Measurements from ENCODE around the gene ENAM. TPM values are rescaled to one million over a fixed set of nuclear protein-coding genes. Genes with fewer than 3 reads are reported as not detected.

Gene ENAM
- total RNA-seq, 2 experiments from 2014 or later = not detected

GRCh38 chr4:70603856-70604255 lies 24.7 kb upstream of the ENAM start:
- Mint-ChIP-seq H3K36me3 (ENCODE audit: low read depth) (no peaks in the 10 kb centered on the region), H3K9me3 (no peaks in the 10 kb centered on the region), H3K27me3 (no peaks in the 10 kb centered on the region), H3K27ac (no peak overlapping the region), H3K4me3 (no peak overlapping the region), H3K4me1 (ENCODE audit: low read depth) (no peaks in the 10 kb centered on the region)
- intact Hi-C loops (cut with micrococcal nuclease) = loop anchor here (5.0 kb wide), 1 partner anchor 1698 kb away; no protein-coding TSS in a partner anchor
- TF ChIP-seq CTCF (IDR thresholded peaks at IDR 0.05) = no peak
- CTCF ChIA-PET = interaction anchor here (1.6 kb wide), 1 partner anchor 13 kb away, joined by 6 read pairs; no protein-coding TSS in a partner anchor
- DNase-seq (no peak), ATAC-seq (no peak)
- POLR2A ChIA-PET = interaction anchor here (1.3 kb wide), 1 partner anchor 10 kb away, joined by 4 read pairs; no protein-coding TSS in a partner anchor

DNA sequence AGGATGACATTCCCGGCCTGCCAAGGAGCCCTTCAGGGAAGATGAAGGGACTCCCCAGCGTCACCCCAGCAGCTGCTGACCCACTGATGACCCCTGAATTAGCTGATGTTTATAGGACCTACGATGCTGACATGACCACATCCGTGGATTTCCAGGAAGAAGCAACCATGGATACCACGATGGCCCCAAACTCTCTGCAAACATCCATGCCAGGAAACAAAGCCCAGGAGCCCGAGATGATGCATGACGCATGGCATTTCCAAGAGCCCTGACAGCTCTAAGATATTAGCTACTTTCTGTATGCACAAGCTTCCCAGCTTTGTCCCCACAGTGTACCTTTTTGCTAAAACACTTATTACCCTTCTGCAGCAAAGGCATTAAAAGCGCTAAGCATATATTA lies 22.1 kb upstream of the ENAM start:
- ChIA-PET POLR2A (no interaction called here), CTCF (interaction anchor here (1.0 to 2.8 kb wide), 3 partner anchors 10 to 45 kb away, joined by 3 to 11 read pairs (median 4); no protein-coding TSS in a partner anchor)
- no peak for ATAC-seq
- Mint-ChIP-seq H3K9me3 (no peaks in the 10 kb centered on the region), H3K27me3 (peaks cover 3% of the 10 kb centered on the region), H3K36me3 (ENCODE audit: low read depth) (no peaks in the 10 kb centered on the region), H3K4me1 (ENCODE audit: low read depth) (no peaks in the 10 kb centered on the region), H3K27ac (no peak overlapping the region), H3K4me3 (no peak overlapping the region)
- no peak for TF ChIP-seq CTCF (IDR thresholded peaks at IDR 0.05)
- intact Hi-C loops (cut with micrococcal nuclease) = no loop called here
- no peak for DNase-seq

DNA sequence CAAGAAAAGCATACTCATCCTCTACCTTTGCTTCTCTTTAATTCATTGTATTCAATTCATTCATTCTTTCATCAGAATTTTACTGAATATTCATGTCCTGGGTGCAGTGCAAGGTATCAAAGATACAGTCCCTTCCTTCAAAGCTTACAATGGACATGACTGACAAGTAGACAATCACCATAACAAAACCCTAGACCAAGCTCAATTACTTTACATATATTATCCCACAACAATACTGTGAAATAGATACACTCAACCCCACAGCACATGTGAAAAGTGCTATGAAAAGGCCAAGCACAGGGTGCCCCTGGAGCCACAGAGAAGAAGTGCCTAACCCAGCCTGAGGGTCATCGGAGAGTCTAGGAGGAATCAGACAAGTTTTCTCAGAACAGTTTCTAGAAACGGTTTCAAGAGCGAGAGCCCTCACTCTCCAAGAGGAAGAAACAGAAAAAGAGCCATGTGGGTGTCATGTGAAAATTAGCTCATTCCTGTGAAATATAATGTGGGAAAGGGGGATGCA lies 21.1 kb upstream of the ENAM start:
- intact Hi-C loops (cut with micrococcal nuclease) = no loop called here
- Mint-ChIP-seq H3K36me3 (ENCODE audit: low read depth) (no peaks in the 10 kb centered on the region), H3K27ac (no peak overlapping the region), H3K4me3 (no peak overlapping the region), H3K27me3 (peaks cover 6% of the 10 kb centered on the region), H3K9me3 (no peaks in the 10 kb centered on the region), H3K4me1 (ENCODE audit: low read depth) (no peaks in the 10 kb centered on the region)
- CTCF ChIA-PET = interaction anchor here (2.8 kb wide), 1 partner anchor 9 kb away, joined by 11 read pairs; no protein-coding TSS in a partner anchor
- no peak for TF ChIP-seq CTCF (IDR thresholded peaks at IDR 0.05)
- POLR2A ChIA-PET = no interaction called here
- no peak for DNase-seq
- ATAC-seq = no peak

DNA sequence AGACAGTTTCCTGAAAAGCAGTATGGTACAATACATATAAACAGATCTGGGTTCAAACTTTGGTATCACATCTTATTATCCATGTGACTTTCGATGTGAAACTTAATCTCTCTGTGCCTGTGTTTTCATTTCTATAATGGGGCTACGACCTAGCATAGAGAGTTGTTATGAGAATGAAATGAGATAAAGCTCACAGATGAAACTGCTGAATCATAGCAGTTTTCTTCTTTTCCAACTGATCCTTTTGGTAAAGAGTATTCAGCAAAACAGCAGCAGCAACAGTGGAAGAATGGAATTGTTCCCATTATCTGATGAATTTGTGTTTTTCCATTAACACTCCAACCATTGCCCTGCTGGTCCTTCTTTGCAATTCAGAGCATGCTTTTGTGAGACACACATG lies 20.2 kb upstream of the ENAM start:
- no peak overlapping the region for H3K27ac Mint-ChIP-seq
- intact Hi-C loops (cut with micrococcal nuclease) = no loop called here
- H3K4me3 Mint-ChIP-seq = no peak overlapping the region
- CTCF ChIA-PET = interaction anchor here (2.8 kb wide), 1 partner anchor 8 kb away, joined by 11 read pairs; no protein-coding TSS in a partner anchor
- H3K9me3 Mint-ChIP-seq = no peaks in the 10 kb centered on the region
- H3K27me3 Mint-ChIP-seq = peaks cover 6% of the 10 kb centered on the region
- no peak for TF ChIP-seq CTCF (IDR thresholded peaks at IDR 0.05)
- POLR2A ChIA-PET = no interaction called here
- H3K36me3 Mint-ChIP-seq (ENCODE audit: low read depth) = no peaks in the 10 kb centered on the region
- no peak for ATAC-seq
- DNase-seq = no peak
- H3K4me1 Mint-ChIP-seq (ENCODE audit: low read depth) = peaks cover 6% of the 10 kb centered on the region

DNA sequence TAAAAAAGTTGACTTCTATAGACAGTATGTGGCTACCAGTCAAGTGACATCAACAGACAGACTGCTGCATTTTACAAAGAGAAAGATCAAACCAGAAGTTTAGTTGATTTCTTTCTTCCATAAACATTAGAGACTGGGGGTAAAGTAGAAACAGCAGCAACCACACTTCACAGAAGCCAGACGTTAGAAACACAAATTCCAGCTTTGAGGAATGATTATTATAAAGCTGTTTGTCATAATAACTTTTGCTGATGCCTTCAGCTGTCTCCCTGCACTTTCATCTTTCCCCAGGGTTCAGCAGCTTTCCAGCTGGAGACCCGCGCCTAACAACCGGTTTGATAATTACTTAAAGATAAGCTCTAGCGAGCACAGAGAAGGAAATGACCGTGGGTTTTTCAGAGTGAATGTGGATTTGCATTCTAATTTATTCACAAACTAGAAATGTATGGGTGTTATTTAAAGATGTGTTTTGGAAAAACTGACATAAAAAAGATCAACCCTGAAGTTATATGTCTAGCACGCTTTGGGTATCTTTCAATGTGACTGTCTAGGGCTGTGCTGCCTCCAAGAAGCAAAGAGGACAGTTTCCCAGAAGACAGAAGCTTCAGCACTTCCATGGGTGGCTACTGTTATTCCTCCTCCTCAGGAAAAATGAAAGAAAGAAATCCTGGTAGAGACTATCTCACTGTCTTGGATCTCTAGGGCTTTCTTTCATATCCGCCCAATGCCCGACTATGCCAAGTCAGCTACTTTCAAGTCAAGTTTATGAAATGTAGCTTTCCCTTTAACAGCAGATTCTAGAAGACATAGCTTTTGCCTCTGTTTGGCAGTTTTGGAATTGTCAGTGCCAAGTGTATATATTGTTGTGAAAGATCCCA lies 15.0 kb upstream of the ENAM start:
- ATAC-seq = no peak
- ChIA-PET POLR2A (interaction anchor here (1.6 kb wide), 1 partner anchor 9 kb away, joined by 4 read pairs; no protein-coding TSS in a partner anchor), CTCF (interaction anchor here (0.8 to 0.9 kb wide), 2 partner anchors 14 to 20 kb away, joined by 3 read pairs; no protein-coding TSS in a partner anchor)
- Mint-ChIP-seq H3K27ac (no peak overlapping the region), H3K27me3 (peaks cover 14% of the 10 kb centered on the region), H3K4me1 (ENCODE audit: low read depth) (peaks cover 16% of the 10 kb centered on the region), H3K36me3 (ENCODE audit: low read depth) (no peaks in the 10 kb centered on the region), H3K4me3 (no peak overlapping the region), H3K9me3 (no peaks in the 10 kb centered on the region)
- TF ChIP-seq CTCF (IDR thresholded peaks at IDR 0.05) = no peak
- intact Hi-C loops (cut with micrococcal nuclease) = no loop called here
- DNase-seq = no peak

Data from activated CD8-positive, alpha-beta T cell treated with anti-CD3 and anti-CD28 coated beads for 36 hours (primary cell).